ENCODE measurements around the gene XIRP2.
A peak's percentile ranks its signal among the peaks of the same experiment; 100 is the strongest.
"Not testable (repeated sequence)": the region's sequence is repeated elsewhere in the genome, so short reads cannot be mapped to it uniquely, and the experiment has no call there.

XIRP2 gene

GRCh38 chr2:167212014-167212648 is 323.9 kb downstream of the XIRP2 start:
- peak; percentile 22 to 87 for DNase-seq

DNA sequence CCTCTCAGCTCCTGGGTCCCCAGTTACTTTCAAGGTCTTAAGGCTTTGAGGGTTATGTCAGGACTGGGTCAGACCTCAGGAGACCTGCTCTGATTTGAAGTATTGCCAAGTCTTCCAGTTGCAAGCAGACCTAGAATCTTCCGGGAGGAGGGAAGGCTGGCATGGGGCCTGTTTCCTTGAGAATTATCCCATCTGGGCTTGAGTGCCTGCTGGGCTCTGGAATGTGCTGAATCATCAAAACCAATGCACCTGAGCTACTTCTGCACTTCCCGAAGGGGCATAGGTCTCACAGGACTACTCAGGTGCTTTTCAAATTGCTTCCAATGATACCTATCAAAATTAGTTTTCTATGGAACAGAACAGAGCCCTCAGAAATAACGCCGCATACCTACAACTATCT is 327.3 kb downstream of the XIRP2 start:
- DNase-seq, result no peak

DNA sequence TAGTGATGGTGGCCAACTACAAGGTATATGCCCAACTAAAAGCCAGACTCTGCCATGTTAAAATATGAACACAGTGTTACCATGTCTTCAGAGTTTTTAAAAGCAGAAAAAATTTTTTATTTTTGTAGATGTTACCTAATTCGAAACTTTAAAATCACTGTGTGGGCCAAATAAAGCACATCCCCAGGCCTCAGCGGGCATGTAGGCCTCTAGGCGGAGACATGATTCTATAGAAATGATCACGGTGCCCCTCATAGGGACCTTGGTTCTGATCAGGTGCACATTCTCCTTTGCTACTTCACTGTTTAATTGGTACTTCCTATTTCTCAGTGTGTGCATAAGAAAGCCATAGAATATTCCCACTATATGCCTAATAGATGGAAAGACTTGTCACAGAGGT is 349.2 kb downstream of the XIRP2 start:
- no peak for DNase-seq

GRCh38 chr2:167240671-167241070 is 352.4 kb downstream of the XIRP2 start:
- DNase-seq, result no peak

GRCh38 chr2:167249197-167249596 is 360.9 kb downstream of the XIRP2 start:
- peak; percentile 0 to 2 for DNase-seq

GRCh38 chr2:167253025-167253424 is 364.7 kb downstream of the XIRP2 start:
- DNase-seq, result no peak

DNA sequence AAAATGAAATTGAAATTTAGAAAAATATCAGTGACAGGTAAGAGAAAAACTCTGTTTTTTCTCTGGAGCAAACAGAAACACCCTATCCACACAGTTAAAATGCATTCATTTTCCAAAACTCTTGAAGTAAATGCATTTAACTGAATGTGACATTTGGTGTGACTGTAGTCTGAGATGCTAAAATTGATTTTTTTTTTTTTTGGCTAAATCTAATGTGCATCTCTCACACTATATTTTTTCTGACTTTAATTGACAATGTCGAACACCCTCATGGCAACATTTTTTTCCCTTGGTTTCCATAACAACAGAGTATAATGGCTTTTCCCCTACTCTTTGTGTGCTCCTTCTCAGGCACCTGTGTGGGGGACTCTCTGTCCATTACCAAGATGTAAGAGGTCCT is 366.4 kb downstream of the XIRP2 start:
- no peak for DNase-seq

DNA sequence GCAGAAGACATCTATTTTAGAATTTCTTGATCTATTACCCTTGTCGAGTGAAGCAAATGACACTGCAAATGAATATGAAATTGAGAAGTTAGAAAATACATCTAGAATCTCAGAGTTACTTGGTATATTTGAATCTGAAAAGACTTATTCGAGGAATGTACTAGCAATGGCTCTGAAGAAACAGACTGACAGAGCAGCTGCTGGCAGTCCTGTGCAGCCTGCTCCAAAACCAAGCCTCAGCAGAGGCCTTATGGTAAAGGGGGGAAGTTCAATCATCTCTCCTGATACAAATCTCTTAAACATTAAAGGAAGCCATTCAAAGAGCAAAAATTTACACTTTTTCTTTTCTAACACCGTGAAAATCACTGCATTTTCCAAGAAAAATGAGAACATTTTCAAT is 370.4 kb downstream of the XIRP2 start:
- no peak for DNase-seq

DNA sequence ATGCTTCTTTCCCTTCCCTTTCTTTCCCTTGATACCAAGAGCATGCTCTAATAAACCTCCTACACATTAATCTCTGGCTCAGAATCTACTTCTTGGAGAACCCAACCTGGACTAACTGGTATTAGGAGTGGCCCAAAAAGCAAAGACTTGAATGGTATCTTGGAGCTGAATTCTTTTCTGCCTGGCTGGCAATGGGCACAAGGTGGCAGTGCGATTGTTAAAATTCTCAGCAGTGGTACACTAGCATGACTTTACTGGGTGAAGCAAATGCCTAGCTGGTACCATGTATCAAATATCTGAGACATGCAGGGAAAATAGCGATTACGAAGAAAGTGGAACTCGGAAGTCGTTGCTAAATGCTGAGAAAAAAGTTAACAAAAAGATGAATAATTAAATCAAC is 376.1 kb downstream of the XIRP2 start:
- DNase-seq, result no peak

- DNase-seq, result no peak
Observed at GRCh38 chr2:167265004-167265403, 376.7 kb downstream of the XIRP2 start.

DNA sequence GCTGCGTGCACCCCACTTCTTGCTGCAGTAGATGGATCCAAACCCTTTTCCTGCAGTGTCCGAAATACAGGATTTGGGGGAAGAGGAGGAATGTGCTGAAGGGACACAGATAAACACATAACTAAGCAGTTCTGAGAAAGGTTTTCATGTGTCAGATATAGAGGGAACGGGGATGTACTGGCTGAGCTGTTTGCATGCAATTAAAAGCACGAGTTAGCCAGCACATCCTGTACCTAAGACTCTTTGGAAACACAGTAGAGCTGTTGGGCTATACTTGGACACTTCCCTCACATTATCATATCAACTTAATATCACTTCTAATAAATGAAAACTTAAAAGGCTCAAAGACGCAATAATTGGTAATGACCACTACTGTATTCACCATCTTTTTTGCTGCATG is 377.4 kb downstream of the XIRP2 start:
- no peak for DNase-seq

DNA sequence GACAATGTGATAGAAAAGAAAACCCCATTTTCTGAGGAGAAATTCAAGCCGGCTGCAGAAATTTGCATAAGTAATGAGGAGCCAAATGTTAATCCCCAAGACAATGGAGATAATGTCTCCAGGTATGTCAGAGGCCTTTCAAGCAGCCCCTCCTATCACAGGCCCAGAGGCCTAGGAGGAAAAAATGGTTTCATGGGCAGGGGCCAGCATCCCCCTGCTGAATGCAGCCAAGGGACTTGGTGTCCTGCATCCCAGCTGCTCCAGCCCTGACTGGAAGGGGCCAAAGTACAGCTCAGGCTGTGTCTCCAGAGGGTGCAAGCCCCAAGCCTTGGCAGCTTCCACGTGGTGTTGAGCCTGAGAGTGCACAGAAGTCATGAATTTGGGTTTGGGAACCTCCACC is 380.0 kb downstream of the XIRP2 start:
- DNase-seq, result not testable (repeated sequence)

- no peak for DNase-seq
Observed at GRCh38 chr2:167271932-167272331, 383.7 kb downstream of the XIRP2 start.

- no peak for DNase-seq
Observed at GRCh38 chr2:167275046-167275445, 386.8 kb downstream of the XIRP2 start.

DNA sequence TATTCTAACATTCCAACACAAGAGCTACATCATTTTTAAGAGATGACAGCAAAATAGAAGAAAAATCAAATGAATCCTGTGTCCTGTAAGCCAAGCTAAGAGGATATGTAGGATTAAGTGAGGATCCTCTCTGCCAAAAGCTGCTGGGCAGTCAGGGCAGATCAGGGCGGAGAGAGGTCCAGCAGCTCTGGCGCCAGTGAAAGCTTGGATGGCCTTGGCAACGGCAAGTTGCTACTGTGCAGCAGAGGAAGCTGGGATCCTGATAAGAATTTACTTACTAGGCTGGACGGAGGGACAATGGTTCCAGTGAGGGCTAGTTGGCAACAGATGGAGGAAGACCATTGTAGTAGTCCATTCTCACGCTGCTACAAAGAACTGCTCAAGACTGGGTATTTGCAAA is 391.5 kb downstream of the XIRP2 start:
- DNase-seq, result no peak

DNA sequence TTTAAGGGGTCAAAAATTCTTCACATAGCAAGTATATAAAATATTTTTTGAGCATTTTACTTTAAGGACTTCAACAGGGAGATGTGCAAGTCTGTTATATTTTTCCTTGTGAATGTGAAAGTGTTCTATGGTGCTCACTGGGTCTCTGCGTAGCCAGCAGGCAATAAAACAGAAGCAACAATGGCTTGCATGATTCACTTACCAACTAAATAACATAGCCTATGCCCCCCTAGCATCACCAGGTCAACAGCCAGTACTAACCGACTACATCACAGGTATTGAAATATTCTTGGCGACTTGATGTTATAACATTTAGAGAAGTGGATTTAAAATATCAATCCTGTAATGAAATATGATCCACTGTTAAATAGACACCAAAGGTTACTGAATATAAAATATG is 398.9 kb downstream of the XIRP2 start:
- DNase-seq, result no peak

GRCh38 chr2:167289651-167290410 is 401.6 kb downstream of the XIRP2 start:
- DNase-seq, result no peak

DNA sequence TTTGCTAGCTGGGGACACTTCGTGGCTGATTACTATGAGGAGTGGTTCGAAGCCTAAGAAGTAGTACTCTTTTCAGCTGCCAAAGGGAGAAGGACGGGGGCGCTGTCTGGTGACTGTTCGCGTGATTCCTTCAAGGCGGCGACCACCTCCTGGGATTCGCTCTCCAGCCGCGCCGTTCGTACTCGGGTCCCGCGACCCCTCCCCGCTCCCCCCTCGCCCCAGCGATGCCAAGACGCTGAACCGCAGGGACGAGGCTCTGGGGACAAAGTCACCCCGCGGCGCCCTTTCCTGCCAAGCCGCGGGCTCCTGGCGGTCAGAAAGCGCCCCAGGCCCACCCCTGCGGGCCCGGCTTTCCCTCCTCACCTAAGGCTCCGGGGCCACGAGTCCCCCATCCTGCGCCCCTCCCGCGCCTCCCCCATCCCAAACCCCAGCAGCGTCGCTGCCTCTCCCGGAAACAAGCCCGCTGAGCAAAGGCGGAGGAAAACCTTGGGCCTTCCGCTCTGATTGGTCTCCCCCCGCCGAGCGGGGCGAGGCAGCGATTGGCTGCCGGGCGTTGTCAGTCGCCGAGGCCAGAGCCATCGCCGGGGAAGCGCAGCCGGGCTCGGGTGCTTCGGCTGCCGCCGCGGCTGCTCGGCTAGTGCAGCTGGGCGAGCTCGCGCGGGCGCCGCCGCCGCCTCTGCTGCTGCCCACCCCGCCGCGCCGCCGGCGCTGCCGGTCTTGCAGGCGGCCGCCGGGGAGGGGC is 404.3 kb downstream of the XIRP2 start, which contains the start of gene B3GALT1:
TSS of gene B3GALT1 (plus strand) at position 572 of the 742 bp plus-strand sequence.
- DNase-seq, result peak; percentile 66 to 72

DNA sequence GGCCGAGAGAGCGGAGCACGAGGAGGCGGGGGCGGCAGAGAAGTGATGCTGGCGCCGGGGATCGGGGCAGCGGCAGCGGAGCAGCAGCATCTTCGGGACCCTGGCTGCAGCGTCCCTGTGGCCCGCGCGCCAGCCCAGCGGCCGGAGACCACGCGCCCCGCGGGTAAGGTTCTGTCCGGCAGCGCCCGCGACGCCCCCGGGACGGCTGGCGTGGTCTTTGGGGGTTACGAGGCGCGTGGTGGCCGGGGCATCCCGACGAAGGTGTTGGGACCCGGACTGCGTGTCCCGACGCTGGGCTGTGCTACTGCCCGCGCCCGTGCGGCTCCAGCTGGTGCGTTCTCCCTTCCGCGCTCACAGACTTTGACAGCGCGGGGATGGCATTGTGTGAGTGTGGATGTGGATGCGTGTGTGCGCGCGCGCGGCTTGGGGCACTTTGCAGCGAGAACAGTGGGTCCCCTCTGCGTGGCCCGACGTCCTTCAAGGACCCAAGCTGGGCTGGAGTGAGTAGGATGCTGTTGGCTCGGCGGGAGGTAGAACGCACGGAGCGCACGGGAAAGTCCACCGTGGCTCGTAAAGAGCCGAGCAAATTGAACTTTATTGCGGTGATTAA is 405.0 kb downstream of the XIRP2 start:
- no peak for DNase-seq

DNA sequence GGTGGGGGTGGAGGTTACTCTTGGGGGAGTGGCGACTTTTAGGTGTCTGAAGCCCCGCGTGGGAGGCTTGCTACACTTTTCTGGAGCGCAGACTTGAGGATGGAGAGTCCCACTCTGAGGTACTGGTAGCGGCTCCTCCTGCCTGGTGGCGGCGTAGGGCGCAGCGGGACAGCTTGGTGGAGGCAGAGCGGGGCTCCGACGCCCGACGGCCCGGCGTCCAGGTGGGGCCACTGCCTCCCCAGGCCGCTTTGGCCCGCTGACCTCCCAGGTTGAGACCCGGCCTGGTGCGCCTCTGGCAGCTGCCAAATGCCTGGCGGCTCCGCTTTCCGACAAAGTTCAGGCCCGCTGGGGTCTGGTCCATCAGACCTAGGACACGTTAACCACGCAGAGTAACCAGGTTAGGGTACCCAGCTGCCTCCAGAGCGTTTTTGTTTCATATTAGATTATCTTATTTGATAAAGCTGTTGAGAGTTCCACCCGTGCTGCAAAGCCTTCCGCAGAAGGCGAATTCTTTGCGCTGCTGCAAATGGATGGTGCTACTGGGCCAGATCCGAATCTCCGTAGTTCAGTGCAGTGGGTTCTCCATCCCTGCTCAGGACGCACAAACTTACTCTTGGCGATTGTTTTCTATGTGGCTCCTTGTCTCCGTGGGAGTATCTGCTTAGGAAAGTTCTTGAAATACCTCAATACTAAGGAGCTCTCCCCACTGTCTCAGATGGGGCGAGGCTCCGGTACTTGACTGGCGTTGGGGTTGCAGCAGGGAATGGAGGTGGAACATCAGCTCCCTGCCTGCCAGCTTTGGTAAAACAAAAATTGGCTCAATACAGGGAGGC is 405.9 kb downstream of the XIRP2 start:
- DNase-seq, result no peak

GRCh38 chr2:167294776-167295140 is 406.5 kb downstream of the XIRP2 start:
- DNase-seq, result no peak

- no peak for DNase-seq
Observed at GRCh38 chr2:167297292-167297691, 409.0 kb downstream of the XIRP2 start.

- no peak for DNase-seq
Observed at GRCh38 chr2:167298017-167298416, 409.7 kb downstream of the XIRP2 start.

Data from inflammatory macrophage treated with lipopolysaccharide for 1 hour (primary cell).